Prostate gland (tissue), 2 donors: ENCODE data around the gene ENO3. TPM values are rescaled to one million over a fixed set of nuclear protein-coding genes. Genes with fewer than 3 reads are reported as not detected.

ENCODE experiments used
- DNase-seq: peaks from one replicate; pipeline ENCODE4 v3.0.0-alpha.2; 2019; ENCODE audit warnings: low spot score
- H3K27ac ChIP-seq, 2 donors: fragments of 200-600 bp; sonication (generic); 2 replicates each; pipeline ENCODE4 v1.5.1; 2017 to 2019
- H3K27me3 ChIP-seq: fragments of 200-600 bp; sonication (generic); replicated peaks from 2 replicates; pipeline ENCODE4 v1.5.1; 2019; ENCODE audit not compliant: insufficient read depth
- H3K36me3 ChIP-seq, 2 donors: fragments of 200-600 bp; sonication (generic); 1 replicate in 1 of 2; 2 replicates in 1 of 2; pipeline versions ENCODE4 v1.5.1 to v1.8.1; 2017 to 2019
- H3K4me1 ChIP-seq: fragments of 200-600 bp; sonication (generic); replicated peaks from 2 replicates; pipeline ENCODE4 v1.5.1; 2019
- H3K4me3 ChIP-seq, 2 donors: fragments of 200-600 bp; sonication (generic); 2 replicates each; pipeline ENCODE4 v1.5.1; 2017 to 2019
- H3K9me3 ChIP-seq: fragments of 200-600 bp; sonication (generic); 2 replicates; pipeline ENCODE4 v1.5.1; 2017
- POLR2A ChIP-seq: fragments of 450-650 bp; IDR thresholded peaks from one replicate; pipeline ENCODE4 v1.6.1; 2016; ENCODE audit warnings: antibody characterized with exemption, mild to moderate bottlenecking
- POLR2AphosphoS5 ChIP-seq: sonication (generic); formaldehyde crosslinking; IDR thresholded peaks from one replicate; pipeline ENCODE4 v1.6.1; 2017; ENCODE audit warnings: antibody characterized with exemption
- WGBS: methylation state at CpG from one replicate; pipeline ENCODE4 v1.1.5; 2018; 5-methylcytosine and 5-hydroxymethylcytosine counted together
- intact Hi-C: fragments of 100-400 bp; cut with DNase I; formaldehyde crosslinking; loops from one replicate; pipeline ENCODE4 v1.14.2; 2022
- total RNA-seq, 2 donors: library from RNA; depleted of rRNA; stranded (reverse); fragments of >200 nt; gene quantifications; one replicate each; pipeline ENCODE4 v1.1.0, GENCODE V29; 2016
- TF ChIP-seq, protein P1 (sequence below), 4 experiments: fragments of 200-600 bp in 2 of 4; fragments of 450-650 bp in 2 of 4; sonication (generic) in 2 of 4; IDR thresholded peaks; 1 replicate in 3 of 4; 2 replicates in 1 of 4; pipeline ENCODE4 v1.5.1; 2016 to 2019; ENCODE audit warnings: antibody characterized with exemption in 4 of 4, mild to moderate bottlenecking in 2 of 4, moderate library complexity in 2 of 4

The ENO3 gene
- total RNA-seq, 2 donors from 2014 or later = 9.7 to 10.2 TPM

DNA sequence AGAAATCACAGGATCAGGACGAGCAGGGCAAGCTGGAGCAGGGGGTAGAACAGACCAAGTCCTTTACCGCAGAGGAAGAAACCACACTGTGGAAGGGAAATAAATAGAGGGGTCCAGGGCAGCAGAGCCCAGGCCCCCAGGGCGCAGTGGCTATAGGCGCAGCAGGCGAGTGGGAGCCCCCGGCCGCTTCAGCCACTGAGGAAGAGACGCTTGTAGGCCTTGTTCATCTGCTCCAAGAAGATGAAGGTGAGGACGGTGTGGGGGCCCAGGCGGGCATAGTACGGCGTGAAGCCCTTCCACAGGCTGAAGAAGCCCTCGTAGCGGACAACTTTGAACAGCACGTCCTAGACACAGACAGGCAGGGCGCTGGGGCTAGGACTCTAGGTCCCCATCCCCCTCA lies 13.4 kb upstream of the ENO3 start:
- WGBS = 92% methylated on average over 16 of the region's 16 CpGs
- DNase-seq = no peak
- H3K4me1 ChIP-seq = peaks cover 16% of the 10 kb centered on the region
- H3K4me3 ChIP-seq = no peak overlapping the region
- no peak overlapping the region for H3K27ac ChIP-seq
- TF ChIP-seq POLR2A (no peak), POLR2AphosphoS5 (no peak)
- TF ChIP-seq, protein P1, sequence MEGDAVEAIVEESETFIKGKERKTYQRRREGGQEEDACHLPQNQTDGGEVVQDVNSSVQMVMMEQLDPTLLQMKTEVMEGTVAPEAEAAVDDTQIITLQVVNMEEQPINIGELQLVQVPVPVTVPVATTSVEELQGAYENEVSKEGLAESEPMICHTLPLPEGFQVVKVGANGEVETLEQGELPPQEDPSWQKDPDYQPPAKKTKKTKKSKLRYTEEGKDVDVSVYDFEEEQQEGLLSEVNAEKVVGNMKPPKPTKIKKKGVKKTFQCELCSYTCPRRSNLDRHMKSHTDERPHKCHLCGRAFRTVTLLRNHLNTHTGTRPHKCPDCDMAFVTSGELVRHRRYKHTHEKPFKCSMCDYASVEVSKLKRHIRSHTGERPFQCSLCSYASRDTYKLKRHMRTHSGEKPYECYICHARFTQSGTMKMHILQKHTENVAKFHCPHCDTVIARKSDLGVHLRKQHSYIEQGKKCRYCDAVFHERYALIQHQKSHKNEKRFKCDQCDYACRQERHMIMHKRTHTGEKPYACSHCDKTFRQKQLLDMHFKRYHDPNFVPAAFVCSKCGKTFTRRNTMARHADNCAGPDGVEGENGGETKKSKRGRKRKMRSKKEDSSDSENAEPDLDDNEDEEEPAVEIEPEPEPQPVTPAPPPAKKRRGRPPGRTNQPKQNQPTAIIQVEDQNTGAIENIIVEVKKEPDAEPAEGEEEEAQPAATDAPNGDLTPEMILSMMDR (IDR thresholded peaks at IDR 0.05) = no peak
- no peaks in the 10 kb centered on the region for H3K27me3 ChIP-seq
- H3K36me3 ChIP-seq = peaks cover 0 to 8% of the 10 kb centered on the region in 2 donors
- H3K9me3 ChIP-seq = no peaks in the 10 kb centered on the region
- intact Hi-C loops = no loop called here

- H3K4me3 ChIP-seq = no peak overlapping the region
- H3K9me3 ChIP-seq = no peaks in the 10 kb centered on the region
- TF ChIP-seq, protein P1 (IDR thresholded peaks at IDR 0.05) = no peak
- TF ChIP-seq POLR2AphosphoS5 = no peak
- no peak for TF ChIP-seq POLR2A
- H3K27me3 ChIP-seq = no peaks in the 10 kb centered on the region
- intact Hi-C loops = no loop called here
- peaks cover 0 to 10% of the 10 kb centered on the region in 2 donors for H3K36me3 ChIP-seq
- WGBS = 79% methylated on average over 11 of the region's 11 CpGs
- no peak for DNase-seq
- H3K27ac ChIP-seq = no peak overlapping the region
- peaks cover 16% of the 10 kb centered on the region for H3K4me1 ChIP-seq
Measured at GRCh38 chr17:4938069-4938491, 12.8 kb upstream of the ENO3 start.

- no peak for DNase-seq
- WGBS = 43% methylated on average over 19 of the region's 19 CpGs
- Histone ChIP-seq H3K27me3 (no peaks in the 10 kb centered on the region), H3K4me1 (peaks cover 16% of the 10 kb centered on the region), H3K36me3 (peaks cover 0 to 10% of the 10 kb centered on the region in 2 donors), H3K27ac (peak overlapping the region; percentile 85 to 95), H3K4me3 (peak overlapping the region; percentile 75 to 82), H3K9me3 (no peaks in the 10 kb centered on the region)
- intact Hi-C loops = no loop called here
- TF ChIP-seq, protein P1 (IDR thresholded peaks at IDR 0.05) = no peak
- TF ChIP-seq POLR2A (no peak), POLR2AphosphoS5 (no peak)
Measured at GRCh38 chr17:4938688-4939545, 12.0 kb upstream of the ENO3 start.

- H3K36me3 ChIP-seq = peaks cover 0 to 10% of the 10 kb centered on the region in 2 donors
- peak overlapping the region; percentile 75 to 82 for H3K4me3 ChIP-seq
- H3K27ac ChIP-seq = peak overlapping the region; percentile 85 to 95
- intact Hi-C loops = no loop called here
- peaks cover 12% of the 10 kb centered on the region for H3K4me1 ChIP-seq
- no peaks in the 10 kb centered on the region for H3K27me3 ChIP-seq
- no peak for DNase-seq
- TF ChIP-seq POLR2AphosphoS5 = no peak
- TF ChIP-seq POLR2A = no peak
- TF ChIP-seq, protein P1 (IDR thresholded peaks at IDR 0.05) = no peak
- H3K9me3 ChIP-seq = no peaks in the 10 kb centered on the region
- WGBS = 0% methylated on average over 16 of the region's 16 CpGs
Measured at GRCh38 chr17:4939546-4939795, 11.4 kb upstream of the ENO3 start.
